DMS 273 (cell line): Measurements from ENCODE around the gene SRMS.

Experiments
- DNase-seq: peaks from one replicate; lab custom pipeline; 2025; ENCODE audit not compliant: unreplicated experiment; lab: John Stamatoyannopoulos, UW

The SRMS gene

GRCh38 chr20:63492518-63492917, 55.0 kb downstream of the SRMS start:
- DNase-seq: no peak

- no peak for DNase-seq
These were observed 55.8 kb downstream of the SRMS start for GRCh38 chr20:63491635-63492230.

GRCh38 chr20:63491078-63491477, 56.5 kb downstream of the SRMS start:
- DNase-seq: no peak
